ENCODE results near the gene DHCR7. TPM values are rescaled to one million over a fixed set of nuclear protein-coding genes. Genes with fewer than 3 reads are reported as not detected.

Gene DHCR7
- total RNA-seq, 4 donors from 2014 or later = 5.8 to 9.5 (median 9.2) TPM

GRCh38 chr11:71458146-71459070 lies 10.2 kb upstream of the DHCR7 start:
- 90% methylated on average over 25 of the region's 26 CpGs for WGBS
- H3K4me3 ChIP-seq = no peak overlapping the region
- H3K36me3 ChIP-seq = peaks cover 54 to 87% (median 80%) of the 10 kb centered on the region in 4 donors
- no peaks in the 10 kb centered on the region for H3K27me3 ChIP-seq
- DNase-seq (ENCODE audit: extremely low spot score) = no peak
- no peaks in the 10 kb centered on the region for H3K9me3 ChIP-seq
- no peak for TF ChIP-seq CTCF (IDR thresholded peaks at IDR 0.05)
- no peak for TF ChIP-seq EP300 (IDR thresholded peaks at IDR 0.05)
- TF ChIP-seq POLR2AphosphoS5 (IDR thresholded peaks at IDR 0.05) = no peak
- TF ChIP-seq POLR2A (IDR thresholded peaks at IDR 0.05; ENCODE audit: low read depth) = no peak
- intact Hi-C loops (cut with DNase I) = no loop called here
- peaks cover 12 to 18% (median 15%) of the 10 kb centered on the region in 4 donors for H3K4me1 ChIP-seq
- no peak overlapping the region for H3K27ac ChIP-seq (replicated peaks in 1 of 4)

GRCh38 chr11:71456831-71457230 lies 8.6 kb upstream of the DHCR7 start:
- Histone ChIP-seq H3K9me3 (no peaks in the 10 kb centered on the region), H3K27ac (replicated peaks in 1 of 4) (no peak overlapping the region), H3K4me1 (peaks cover 19 to 25% (median 23%) of the 10 kb centered on the region in 4 donors), H3K27me3 (no peaks in the 10 kb centered on the region), H3K4me3 (no peak overlapping the region), H3K36me3 (peaks cover 45 to 71% (median 70%) of the 10 kb centered on the region in 4 donors)
- TF ChIP-seq EP300 (IDR thresholded peaks at IDR 0.05) = no peak
- TF ChIP-seq POLR2A (IDR thresholded peaks at IDR 0.05; ENCODE audit: low read depth) = no peak
- no peak for TF ChIP-seq POLR2AphosphoS5 (IDR thresholded peaks at IDR 0.05)
- TF ChIP-seq CTCF (IDR thresholded peaks at IDR 0.05) = no peak
- no peak for DNase-seq (ENCODE audit: extremely low spot score)
- WGBS = 96% methylated on average over 10 of the region's 10 CpGs
- intact Hi-C loops (cut with DNase I) = no loop called here

- no peak for TF ChIP-seq POLR2A (IDR thresholded peaks at IDR 0.05; ENCODE audit: low read depth)
- no peak for TF ChIP-seq POLR2AphosphoS5 (IDR thresholded peaks at IDR 0.05)
- 89% methylated on average over 7 of the region's 8 CpGs for WGBS
Observed at GRCh38 chr11:71456294-71456693, 8.1 kb upstream of the DHCR7 start.

GRCh38 chr11:71454470-71455113 lies 6.4 kb upstream of the DHCR7 start:
- H3K36me3 ChIP-seq = peaks cover 26 to 49% (median 47%) of the 10 kb centered on the region in 4 donors
- no peak for DNase-seq (ENCODE audit: extremely low spot score)
- no peaks in the 10 kb centered on the region for H3K9me3 ChIP-seq
- peaks cover 23 to 39% (median 35%) of the 10 kb centered on the region in 4 donors for H3K4me1 ChIP-seq
- H3K27me3 ChIP-seq = no peaks in the 10 kb centered on the region
- no peak overlapping the region for H3K27ac ChIP-seq (replicated peaks in 1 of 4)
- intact Hi-C loops (cut with DNase I) = no loop called here
- H3K4me3 ChIP-seq = peak overlapping the region in 2 of 4 donors; percentile 72 to 78
- 75% methylated on average over 7 of the region's 7 CpGs for WGBS
- TF ChIP-seq POLR2AphosphoS5 (IDR thresholded peaks at IDR 0.05) = no peak
- TF ChIP-seq POLR2A (IDR thresholded peaks at IDR 0.05; ENCODE audit: low read depth) = no peak
- no peak for TF ChIP-seq CTCF (IDR thresholded peaks at IDR 0.05)
- no peak for TF ChIP-seq EP300 (IDR thresholded peaks at IDR 0.05)

More at GRCh38 chr11:71456294-71456693, 8.1 kb upstream of the DHCR7 start:
- H3K4me3 ChIP-seq = no peak overlapping the region
- no peak overlapping the region for H3K27ac ChIP-seq (replicated peaks in 1 of 4)
- intact Hi-C loops (cut with DNase I) = no loop called here
- no peaks in the 10 kb centered on the region for H3K27me3 ChIP-seq
- peaks cover 19 to 27% (median 27%) of the 10 kb centered on the region in 4 donors for H3K4me1 ChIP-seq
- H3K9me3 ChIP-seq = no peaks in the 10 kb centered on the region
- H3K36me3 ChIP-seq = peaks cover 40 to 66% (median 64%) of the 10 kb centered on the region in 4 donors
- no peak for DNase-seq (ENCODE audit: extremely low spot score)

- peaks cover 19 to 42% (median 40%) of the 10 kb centered on the region in 4 donors for H3K36me3 ChIP-seq
- intact Hi-C loops (cut with DNase I) = no loop called here
Observed at GRCh38 chr11:71453918-71454304, 5.7 kb upstream of the DHCR7 start.

More at GRCh38 chr11:71453918-71454304, 5.7 kb upstream of the DHCR7 start:
- H3K9me3 ChIP-seq = no peaks in the 10 kb centered on the region
- DNase-seq (ENCODE audit: extremely low spot score) = no peak
- peaks cover 27 to 46% (median 41%) of the 10 kb centered on the region in 4 donors for H3K4me1 ChIP-seq
- peak overlapping the region; percentile 72 to 89 (median 80) for H3K4me3 ChIP-seq
- WGBS = 63% methylated on average over 7 of the region's 7 CpGs
- H3K27me3 ChIP-seq = no peaks in the 10 kb centered on the region
- H3K27ac ChIP-seq (replicated peaks in 1 of 4) = peak overlapping the region in 1 of 4 donors; percentile 73
- no peak for TF ChIP-seq CTCF (IDR thresholded peaks at IDR 0.05)
